HL-60/S4 treated with phorbol 12-myristate 13-acetate at 8.2 ng/mL for 4 days and 3 days (cell line): ENCODE data around the gene CEP120.
"Not testable (repeated sequence)": the region's sequence is repeated elsewhere in the genome, so short reads cannot be mapped to it uniquely, and the experiment has no call there.

ENCODE experiments used
- in situ Hi-C: fragments of 300-500 bp; cut with MboI; formaldehyde crosslinking; loops from 2 replicates; pipeline ENCODE4 v1.15.0; 2022; ENCODE audit warnings: low sequenced_read_pairs

The CEP120 gene

GRCh38 chr5:123391009-123391408 lies 32.2 kb downstream of the CEP120 start:
- in situ Hi-C loops, result no loop called here

GRCh38 chr5:123389794-123390193 lies 33.4 kb downstream of the CEP120 start:
- in situ Hi-C loops, result no loop called here

- in situ Hi-C loops, result no loop called here
Measured at GRCh38 chr5:123387313-123387712, 35.9 kb downstream of the CEP120 start.

DNA sequence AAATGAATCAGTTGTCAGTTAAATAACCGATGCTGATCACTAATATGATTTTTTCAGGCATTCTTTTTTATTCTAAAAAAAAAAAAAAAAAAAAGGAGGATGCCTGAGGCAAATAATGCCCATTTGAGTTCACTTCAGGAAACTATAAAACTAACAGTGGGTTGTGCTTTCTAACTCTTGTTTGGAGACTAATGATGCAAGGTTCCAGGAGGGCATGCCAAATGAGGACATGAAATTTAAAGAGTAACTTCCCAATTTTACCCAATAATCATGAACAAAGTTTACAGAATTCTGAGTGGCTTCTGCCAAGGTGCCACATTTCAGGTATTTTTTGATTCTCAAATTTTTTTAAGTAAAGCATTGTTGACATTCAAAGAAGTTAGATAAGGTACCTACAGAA lies 41.0 kb downstream of the CEP120 start:
- in situ Hi-C loops, result no loop called here

- in situ Hi-C loops, result no loop called here
Measured at GRCh38 chr5:123371575-123372179, 51.5 kb downstream of the CEP120 start.

DNA sequence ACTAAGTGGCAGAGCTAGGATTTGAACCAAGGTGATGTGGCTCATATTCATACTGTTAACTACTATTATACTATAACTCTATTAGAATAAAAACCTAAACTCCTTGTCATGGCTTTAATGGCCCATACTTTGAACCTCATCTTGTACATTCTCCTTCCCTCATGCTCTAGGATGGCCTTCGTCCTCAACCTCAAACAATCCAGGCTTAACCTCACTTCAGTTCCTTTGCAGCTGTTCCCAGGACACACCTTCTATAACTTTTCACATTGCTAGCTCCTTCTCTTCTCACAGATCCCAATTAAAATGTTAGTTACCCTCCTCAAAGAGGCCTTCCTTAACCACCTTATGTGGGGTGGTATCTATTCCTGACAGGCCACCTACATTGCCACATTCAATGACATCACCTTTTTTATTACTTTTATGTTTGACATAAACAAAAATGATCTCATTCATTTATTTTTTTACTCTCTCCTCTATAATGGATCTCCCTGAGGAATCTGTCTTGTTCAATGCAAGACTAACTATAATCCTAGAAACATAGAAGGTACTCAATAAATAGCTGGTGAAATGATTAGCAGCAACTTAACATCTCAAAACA lies 53.7 kb downstream of the CEP120 start:
- in situ Hi-C loops, result no loop called here

- in situ Hi-C loops, result no loop called here
Measured at GRCh38 chr5:123367739-123368138, 55.5 kb downstream of the CEP120 start.

DNA sequence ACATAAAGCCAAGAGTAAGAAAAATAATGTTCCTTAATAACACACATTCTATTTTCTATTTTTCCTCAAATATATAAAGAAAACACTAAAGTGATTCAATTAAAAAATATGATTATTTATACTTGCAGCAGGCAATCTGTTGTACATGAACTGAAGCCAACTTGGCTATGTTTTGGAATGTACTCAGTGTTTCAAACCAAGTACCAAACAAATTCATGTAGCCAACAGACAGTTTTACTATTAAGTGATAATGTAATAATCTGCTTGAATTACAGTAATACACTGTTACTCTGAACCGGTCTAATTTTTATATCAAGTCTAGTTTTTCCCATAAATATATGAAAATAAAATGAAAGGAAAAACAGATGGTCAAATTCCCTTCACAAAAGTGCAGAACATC lies 58.0 kb downstream of the CEP120 start:
- in situ Hi-C loops, result no loop called here

DNA sequence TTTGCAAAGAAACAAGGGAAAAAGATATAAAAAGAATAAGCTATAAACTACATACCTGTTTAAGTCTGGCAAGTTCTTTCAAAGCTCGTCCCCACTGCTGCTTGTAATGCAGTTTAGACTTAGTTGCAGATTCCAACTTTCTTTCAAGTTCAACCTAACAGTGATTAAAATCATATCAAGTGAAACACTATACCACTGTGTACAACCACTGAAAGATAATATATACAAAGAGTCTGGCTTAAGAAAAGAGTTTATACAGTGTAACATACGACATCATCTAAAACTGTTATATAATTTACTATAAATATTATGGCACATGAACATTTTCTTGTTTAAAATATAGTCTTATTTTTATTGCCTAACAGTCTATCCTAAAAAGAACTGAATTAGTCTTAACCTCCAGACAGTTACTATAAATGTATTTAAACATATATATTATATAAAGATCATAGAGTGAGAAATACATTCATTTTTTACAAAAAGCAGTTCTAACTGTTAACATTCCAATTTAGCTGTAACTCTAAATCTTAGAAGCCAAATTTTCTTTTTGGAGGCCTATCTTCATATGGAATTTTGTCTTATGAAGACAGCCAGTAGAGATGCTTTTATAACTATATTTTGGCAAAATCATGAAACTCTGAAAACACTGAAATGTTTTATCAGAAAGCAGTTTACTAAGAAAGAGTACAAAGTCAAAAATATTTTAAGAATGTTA lies 58.6 kb downstream of the CEP120 start:
- in situ Hi-C loops, result no loop called here

DNA sequence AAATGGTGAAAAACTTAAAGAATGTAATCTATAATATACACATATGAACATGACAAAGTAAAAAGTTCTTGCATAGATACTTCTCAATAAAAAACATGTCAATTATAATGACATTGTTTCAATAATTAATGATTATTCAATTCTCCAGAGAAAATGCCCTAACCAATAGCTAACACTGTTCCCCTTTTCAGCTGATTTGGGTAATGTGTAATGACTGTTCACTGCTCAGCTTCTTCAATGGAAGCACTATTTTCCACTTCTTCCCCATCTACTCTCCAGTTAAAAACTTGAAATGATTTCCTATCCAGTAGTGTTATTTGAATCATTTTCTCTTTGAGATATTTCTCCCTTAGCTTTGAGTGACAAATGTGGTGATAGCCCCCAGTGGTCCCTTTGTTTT lies 62.3 kb downstream of the CEP120 start:
- in situ Hi-C loops, result no loop called here

- in situ Hi-C loops, result no loop called here
Measured at GRCh38 chr5:123360201-123360571, 63.0 kb downstream of the CEP120 start.

DNA sequence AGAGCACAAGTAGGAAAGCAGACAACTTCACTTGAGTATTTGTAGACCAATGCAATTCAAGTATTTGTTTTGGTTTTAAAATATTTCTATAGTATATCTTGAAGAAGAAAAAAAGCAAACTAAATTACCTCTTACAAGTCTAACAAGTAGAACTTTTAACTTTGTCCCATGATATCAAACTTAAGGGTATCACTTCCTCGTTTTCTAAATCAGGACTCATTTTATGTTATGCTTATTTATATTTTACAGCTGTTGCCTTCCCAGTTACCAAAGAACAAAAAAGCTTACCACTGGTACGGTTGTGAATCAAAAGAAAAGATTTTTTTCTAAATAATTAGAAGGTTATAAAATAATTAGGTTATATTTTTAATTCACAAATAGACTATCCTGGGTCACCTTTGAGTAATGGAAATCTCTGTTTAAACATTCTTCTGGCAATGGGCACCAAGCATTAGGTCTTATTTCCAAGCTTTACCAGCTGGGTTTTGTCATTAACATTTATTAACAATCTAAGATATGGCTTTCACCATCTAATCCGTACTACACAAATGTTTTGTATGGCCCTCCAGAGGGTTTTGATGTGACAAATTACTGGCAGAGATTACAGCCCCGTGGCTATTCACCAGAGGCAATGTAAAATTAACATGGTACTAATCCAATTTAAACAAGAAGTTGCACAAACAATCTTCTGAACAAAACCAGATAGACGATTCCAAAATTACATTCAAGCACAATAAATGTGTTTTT lies 63.6 kb downstream of the CEP120 start:
- in situ Hi-C loops, result no loop called here

DNA sequence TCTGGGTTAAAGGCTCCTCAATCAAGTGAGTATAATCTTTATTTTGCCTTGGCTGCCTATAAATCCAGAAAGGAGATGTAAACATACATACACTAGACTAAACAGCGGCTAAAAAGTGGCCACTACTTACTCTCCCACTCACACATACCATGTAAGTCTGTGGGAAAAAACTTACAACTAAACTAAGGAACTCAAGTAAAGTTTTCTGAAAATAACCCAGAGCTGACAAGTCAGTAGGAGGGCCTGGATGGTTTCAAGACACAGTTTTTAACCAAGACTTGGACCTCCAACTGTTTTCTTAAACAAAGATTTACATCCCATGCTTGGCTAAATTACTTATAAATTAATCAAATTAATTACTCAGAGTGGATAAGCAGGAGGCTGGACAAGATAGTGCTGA lies 64.5 kb downstream of the CEP120 start:
- in situ Hi-C loops, result no loop called here

GRCh38 chr5:123358304-123358703 lies 64.9 kb downstream of the CEP120 start:
- in situ Hi-C loops, result no loop called here

DNA sequence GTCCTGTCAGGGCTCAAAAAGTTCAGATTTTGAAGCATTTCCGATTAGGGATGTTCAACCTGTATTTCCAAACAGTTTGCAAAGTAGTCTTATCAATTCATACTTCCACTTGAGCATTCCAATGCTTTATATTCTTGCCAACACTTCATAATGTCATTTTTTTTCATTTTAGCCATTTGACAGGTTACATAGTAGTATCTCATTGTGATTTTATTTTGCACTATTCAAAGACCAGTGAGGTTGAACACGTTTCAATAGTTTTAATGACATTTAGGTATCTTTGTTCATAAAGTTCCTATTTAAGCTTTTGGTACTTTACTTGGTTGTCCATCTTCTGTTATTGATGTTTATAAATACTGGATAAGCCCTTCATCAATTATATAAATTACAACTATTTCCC lies 71.4 kb downstream of the CEP120 start:
- in situ Hi-C loops, result no loop called here

DNA sequence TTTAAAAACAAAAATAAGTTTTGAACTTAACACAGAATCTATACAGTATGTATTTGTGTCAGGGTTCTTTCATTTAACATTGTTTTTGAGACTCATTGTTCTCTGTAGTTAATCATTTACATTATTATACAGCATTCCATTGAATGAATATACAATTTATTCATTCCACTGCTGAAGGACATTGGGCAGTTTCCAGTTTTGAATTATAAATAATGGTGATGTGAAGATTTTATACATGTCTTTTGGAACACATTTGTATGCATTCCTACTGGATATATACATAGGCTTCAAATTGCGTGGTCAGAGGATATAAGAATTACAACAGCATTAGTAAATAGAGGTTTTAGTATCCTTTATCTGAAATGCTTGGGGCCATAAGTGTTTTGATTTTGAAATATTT lies 72.0 kb downstream of the CEP120 start:
- in situ Hi-C loops, result no loop called here

GRCh38 chr5:123350742-123351141 lies 72.5 kb downstream of the CEP120 start:
- in situ Hi-C loops, result no loop called here

- in situ Hi-C loops, result no loop called here
Measured at GRCh38 chr5:123344816-123345426, 78.3 kb downstream of the CEP120 start.

- in situ Hi-C loops, result no loop called here
Measured at GRCh38 chr5:123340928-123341327, 82.3 kb downstream of the CEP120 start.

DNA sequence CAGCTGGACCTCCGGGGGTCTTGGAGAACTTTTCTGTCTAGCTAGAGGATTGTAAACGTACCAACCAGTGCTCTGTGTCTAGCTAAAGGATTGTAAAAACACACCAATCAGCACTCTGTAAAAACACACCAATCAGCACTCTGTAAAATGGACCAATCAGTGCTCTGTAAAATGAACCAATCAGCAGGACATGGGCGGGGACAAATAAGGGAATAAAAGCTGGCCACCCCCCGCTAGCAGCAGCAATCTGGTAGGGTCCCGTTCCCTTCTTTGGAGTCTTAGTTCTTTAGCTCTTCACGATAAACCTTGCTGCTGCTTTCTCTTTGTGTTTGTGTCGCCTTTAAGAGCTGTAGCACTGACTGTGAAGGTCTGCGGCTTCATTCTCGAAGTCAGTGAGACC lies 114.8 kb downstream of the CEP120 start:
- in situ Hi-C loops, result not testable (repeated sequence)

DNA sequence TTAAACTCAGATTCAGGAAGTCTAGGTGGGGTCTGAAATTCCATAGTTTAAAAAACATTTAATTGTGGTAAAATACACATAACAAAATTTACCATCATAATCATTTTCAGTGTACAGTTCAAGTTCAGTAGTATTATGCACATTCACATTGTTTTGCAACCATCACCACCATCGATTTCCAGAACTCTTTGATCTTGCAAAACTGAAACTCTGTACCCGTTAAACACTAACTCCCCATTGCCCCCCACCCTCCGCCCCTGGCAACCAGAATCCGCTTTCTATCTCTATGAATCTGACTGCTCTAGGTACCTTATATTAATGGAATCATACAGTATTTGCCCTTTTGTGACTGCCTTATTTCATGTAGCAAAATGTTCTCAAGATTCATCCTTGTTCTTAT lies 117.5 kb downstream of the CEP120 start:
- in situ Hi-C loops, result no loop called here
